ENCODE data around the gene PTPN5. TPM values are rescaled to one million over a fixed set of nuclear protein-coding genes. Genes with fewer than 3 reads are reported as not detected.
A peak's percentile ranks its signal among the peaks of the same experiment; 100 is the strongest.

PTPN5 gene
- total RNA-seq, 4 donors from 2014 or later, result 0.15 to 1.7 (median 1.3) TPM; not detected in 1

- Histone ChIP-seq H3K27me3 (peaks cover 65% of the 10 kb centered on the region), H3K9me3 (no peaks in the 10 kb centered on the region), H3K4me1 (peaks cover 15% of the 10 kb centered on the region), H3K36me3 (no peaks in the 10 kb centered on the region), H3K4me3 (peak overlapping the region; percentile 36), H3K27ac (no peak overlapping the region)
- no peak for TF ChIP-seq POLR2AphosphoS5 (IDR thresholded peaks at IDR 0.05)
- no peak for TF ChIP-seq EP300 (IDR thresholded peaks at IDR 0.05)
- TF ChIP-seq CTCF (IDR thresholded peaks at IDR 0.05), result no peak
- TF ChIP-seq POLR2A (IDR thresholded peaks at IDR 0.05), result no peak
- 9% methylated on average over 11 of the region's 17 CpGs for WGBS
- no peak for DNase-seq (ENCODE audit: low spot score in 2 of 2)
Measured at GRCh38 chr11:18790883-18791206, 753 bp downstream of the PTPN5 start.

- no peak overlapping the region for H3K27ac ChIP-seq
- peaks cover 15% of the 10 kb centered on the region for H3K4me1 ChIP-seq
- WGBS, result 74% methylated on average over 8 of the region's 8 CpGs
- no peak for DNase-seq (ENCODE audit: low spot score in 2 of 2)
- no peak overlapping the region for H3K4me3 ChIP-seq
- peaks cover 62% of the 10 kb centered on the region for H3K27me3 ChIP-seq
- H3K9me3 ChIP-seq, result no peaks in the 10 kb centered on the region
- no peak for TF ChIP-seq CTCF (IDR thresholded peaks at IDR 0.05)
- TF ChIP-seq POLR2A (IDR thresholded peaks at IDR 0.05), result no peak
- TF ChIP-seq POLR2AphosphoS5 (IDR thresholded peaks at IDR 0.05), result no peak
- no peak for TF ChIP-seq EP300 (IDR thresholded peaks at IDR 0.05)
- H3K36me3 ChIP-seq, result no peaks in the 10 kb centered on the region
Measured at GRCh38 chr11:18789942-18790341, 1.7 kb downstream of the PTPN5 start.

- Histone ChIP-seq H3K4me3 (no peak overlapping the region), H3K27me3 (peaks cover 17% of the 10 kb centered on the region), H3K27ac (no peak overlapping the region), H3K36me3 (no peaks in the 10 kb centered on the region), H3K4me1 (peaks cover 4% of the 10 kb centered on the region), H3K9me3 (no peaks in the 10 kb centered on the region)
- 58% methylated on average over 4 of the region's 4 CpGs for WGBS
- DNase-seq (ENCODE audit: low spot score in 2 of 2), result no peak
- TF ChIP-seq EP300 (IDR thresholded peaks at IDR 0.05) (no peak), CTCF (IDR thresholded peaks at IDR 0.05) (no peak), POLR2A (IDR thresholded peaks at IDR 0.05) (no peak), POLR2AphosphoS5 (IDR thresholded peaks at IDR 0.05) (no peak)
Measured at GRCh38 chr11:18785411-18785810, 6.2 kb downstream of the PTPN5 start.

GRCh38 chr11:18780896-18781295 lies 10.7 kb downstream of the PTPN5 start:
- Histone ChIP-seq H3K27me3 (no peaks in the 10 kb centered on the region), H3K4me1 (peaks cover 7% of the 10 kb centered on the region), H3K9me3 (no peaks in the 10 kb centered on the region), H3K27ac (peak overlapping the region; percentile 8), H3K36me3 (no peaks in the 10 kb centered on the region), H3K4me3 (no peak overlapping the region)
- TF ChIP-seq EP300 (IDR thresholded peaks at IDR 0.05) (no peak), CTCF (IDR thresholded peaks at IDR 0.05) (no peak), POLR2AphosphoS5 (IDR thresholded peaks at IDR 0.05) (no peak)
- no peak for DNase-seq (ENCODE audit: low spot score in 2 of 2)
- 94% methylated on average over 6 of the region's 6 CpGs for WGBS

- no peak for TF ChIP-seq CTCF (IDR thresholded peaks at IDR 0.05)
- no peak for TF ChIP-seq POLR2AphosphoS5 (IDR thresholded peaks at IDR 0.05)
- no peak for TF ChIP-seq EP300 (IDR thresholded peaks at IDR 0.05)
- TF ChIP-seq POLR2A (IDR thresholded peaks at IDR 0.05), result no peak
- no peak overlapping the region for H3K4me3 ChIP-seq
Measured at GRCh38 chr11:18780329-18780728, 11.3 kb downstream of the PTPN5 start.

More at GRCh38 chr11:18780329-18780728, 11.3 kb downstream of the PTPN5 start:
- Histone ChIP-seq H3K9me3 (no peaks in the 10 kb centered on the region), H3K4me1 (peaks cover 7% of the 10 kb centered on the region), H3K36me3 (no peaks in the 10 kb centered on the region), H3K27me3 (no peaks in the 10 kb centered on the region), H3K27ac (peak overlapping the region; percentile 24)
- WGBS, result 49% methylated on average over 4 of the region's 4 CpGs
- no peak for DNase-seq (ENCODE audit: low spot score in 2 of 2)
